Vagina (tissue), 2 donors: ENCODE results near the gene DHX38.

Source experiments
- POLR2A ChIP-seq, 2 donors: fragments of 450-650 bp; IDR thresholded peaks; one replicate each; pipeline ENCODE4 v1.6.1; 2017; ENCODE audit warnings: antibody characterized with exemption in 2 of 2, mild to moderate bottlenecking in 2 of 2, moderate library complexity in 2 of 2
- POLR2AphosphoS5 ChIP-seq, 2 donors: sonication (generic); formaldehyde crosslinking; IDR thresholded peaks; one replicate each; pipeline ENCODE4 v1.9.0; 2017; ENCODE audit warnings: antibody characterized with exemption in 2 of 2, mild to moderate bottlenecking in 2 of 2, low read depth in 1 of 2; ENCODE audit not compliant: insufficient read depth in 1 of 2
- TF ChIP-seq, protein P1 (sequence below), 3 experiments: fragments of 450-650 bp in 2 of 3; fragments of 200-600 bp in 1 of 3; sonication (generic) in 1 of 3; IDR thresholded peaks; one replicate each; pipeline ENCODE4 v1.5.1; 2017 to 2019; ENCODE audit warnings: antibody characterized with exemption in 3 of 3, mild to moderate bottlenecking in 2 of 3, moderate library complexity in 2 of 3

DNA sequence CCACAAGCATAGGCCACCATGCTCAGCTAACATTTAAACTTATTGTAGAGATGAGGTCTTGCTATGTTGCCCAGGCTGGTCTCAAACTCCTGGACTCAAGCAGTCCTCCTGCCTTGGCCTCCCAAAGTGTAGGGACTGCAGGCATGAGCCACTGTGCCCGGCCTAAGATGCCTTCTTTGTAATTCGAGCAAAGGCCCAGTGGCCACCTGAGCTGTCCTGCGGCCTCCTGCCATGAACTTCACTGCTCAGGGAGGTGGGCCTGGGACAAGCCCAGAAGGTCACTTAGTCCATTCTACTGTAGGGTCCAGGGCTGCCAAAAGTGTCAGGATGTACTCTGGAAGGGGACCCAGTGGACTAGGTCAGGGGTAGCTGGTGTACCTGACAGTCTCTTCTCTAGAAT lies 30.5 kb downstream of the DHX38 start:
- TF ChIP-seq, protein P1, sequence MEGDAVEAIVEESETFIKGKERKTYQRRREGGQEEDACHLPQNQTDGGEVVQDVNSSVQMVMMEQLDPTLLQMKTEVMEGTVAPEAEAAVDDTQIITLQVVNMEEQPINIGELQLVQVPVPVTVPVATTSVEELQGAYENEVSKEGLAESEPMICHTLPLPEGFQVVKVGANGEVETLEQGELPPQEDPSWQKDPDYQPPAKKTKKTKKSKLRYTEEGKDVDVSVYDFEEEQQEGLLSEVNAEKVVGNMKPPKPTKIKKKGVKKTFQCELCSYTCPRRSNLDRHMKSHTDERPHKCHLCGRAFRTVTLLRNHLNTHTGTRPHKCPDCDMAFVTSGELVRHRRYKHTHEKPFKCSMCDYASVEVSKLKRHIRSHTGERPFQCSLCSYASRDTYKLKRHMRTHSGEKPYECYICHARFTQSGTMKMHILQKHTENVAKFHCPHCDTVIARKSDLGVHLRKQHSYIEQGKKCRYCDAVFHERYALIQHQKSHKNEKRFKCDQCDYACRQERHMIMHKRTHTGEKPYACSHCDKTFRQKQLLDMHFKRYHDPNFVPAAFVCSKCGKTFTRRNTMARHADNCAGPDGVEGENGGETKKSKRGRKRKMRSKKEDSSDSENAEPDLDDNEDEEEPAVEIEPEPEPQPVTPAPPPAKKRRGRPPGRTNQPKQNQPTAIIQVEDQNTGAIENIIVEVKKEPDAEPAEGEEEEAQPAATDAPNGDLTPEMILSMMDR (IDR thresholded peaks at IDR 0.05): no peak
- no peak for TF ChIP-seq POLR2A (IDR thresholded peaks at IDR 0.05)
- TF ChIP-seq POLR2AphosphoS5 (IDR thresholded peaks at IDR 0.05; ENCODE audit: insufficient read depth in 1 of 2, low read depth in 1 of 2): no peak
